HG02970 (cell line): ENCODE measurements around the gene CYREN.
"Not testable (repeated sequence)": the region's sequence is repeated elsewhere in the genome, so short reads cannot be mapped to it uniquely, and the experiment has no call there.

Experiments
- ATAC-seq: cut with Tn5 transposase; IDR thresholded peaks from one replicate; pipeline ENCODE4 v1.9.1; 2021; ENCODE audit warnings: mild to moderate bottlenecking, moderate library complexity, moderate number of reproducible peaks; ENCODE audit not compliant: unreplicated experiment, low FRiP score

The CYREN gene

GRCh38 chr7:135180122-135180521 is 9.6 kb upstream of the CYREN start:
- no peak for ATAC-seq

- no peak for ATAC-seq
Observed at GRCh38 chr7:135179321-135179925, 8.9 kb upstream of the CYREN start.

- no peak for ATAC-seq
Observed at GRCh38 chr7:135178364-135178763, 7.9 kb upstream of the CYREN start.

GRCh38 chr7:135177028-135177696 is 6.7 kb upstream of the CYREN start:
- no peak for ATAC-seq

GRCh38 chr7:135175931-135176330 is 5.4 kb upstream of the CYREN start:
- no peak for ATAC-seq

GRCh38 chr7:135174941-135175340 is 4.4 kb upstream of the CYREN start:
- ATAC-seq = no peak

GRCh38 chr7:135173916-135174315 is 3.4 kb upstream of the CYREN start:
- not testable (repeated sequence) for ATAC-seq

GRCh38 chr7:135171581-135172291 is 1.2 kb upstream of the CYREN start:
- not testable (repeated sequence) for ATAC-seq

- peak; percentile 23 for ATAC-seq
Observed at GRCh38 chr7:135170998-135171481, 533 bp upstream of the CYREN start.

GRCh38 chr7:135169964-135170273 is 588 bp downstream of the CYREN start:
- peak; percentile 2 for ATAC-seq

- ATAC-seq = no peak
Observed at GRCh38 chr7:135169141-135169963, 1.2 kb downstream of the CYREN start.

- no peak for ATAC-seq
Observed at GRCh38 chr7:135168489-135169140, 1.9 kb downstream of the CYREN start.

- no peak for ATAC-seq
Observed at GRCh38 chr7:135168001-135168400, 2.5 kb downstream of the CYREN start.

- ATAC-seq = no peak
Observed at GRCh38 chr7:135167365-135167917, 3.1 kb downstream of the CYREN start.

GRCh38 chr7:135166338-135166990 is 4.0 kb downstream of the CYREN start:
- ATAC-seq = no peak

GRCh38 chr7:135165862-135166261 is 4.6 kb downstream of the CYREN start:
- ATAC-seq = no peak

GRCh38 chr7:135164357-135165061 is 6.0 kb downstream of the CYREN start:
- no peak for ATAC-seq

- no peak for ATAC-seq
Observed at GRCh38 chr7:135162382-135163001, 8.0 kb downstream of the CYREN start.
